ENCODE data around the gene LIPC.

- TF ChIP-seq CTCF (conservative IDR thresholded peaks at IDR 0.05 in 1 of 2, IDR thresholded peaks at IDR 0.05 in 1 of 2; ENCODE audit: low read depth in 1 of 2, low read length in 2 of 2): no peak
- no peak for TF ChIP-seq EZH2 (IDR thresholded peaks at IDR 0.05; ENCODE audit: low read length, missing control alignments)
These were observed 44.7 kb upstream of the LIPC start for GRCh38 chr15:58387130-58387529.
